22Rv1 (cell line): ENCODE data around the gene CEP128.

Experiments
- H3K27ac ChIP-seq: fragments of 450-650 bp; 2 replicates; pipeline ENCODE4 v1.5.1; 2017
- ZFX ChIP-seq: fragments of 450-650 bp; IDR thresholded peaks from 2 replicates; pipeline ENCODE4 v1.6.1; 2017; ENCODE audit warnings: antibody characterized with exemption, borderline replicate concordance
- TF ChIP-seq, protein P1 (sequence below): fragments of 450-650 bp; IDR thresholded peaks from 2 replicates; pipeline ENCODE4 v1.5.1; 2017; ENCODE audit warnings: mild to moderate bottlenecking

The CEP128 gene

GRCh38 chr14:80780500-80780899 is 161.0 kb downstream of the CEP128 start:
- H3K27ac ChIP-seq, result no peak overlapping the region
- TF ChIP-seq, protein P1, sequence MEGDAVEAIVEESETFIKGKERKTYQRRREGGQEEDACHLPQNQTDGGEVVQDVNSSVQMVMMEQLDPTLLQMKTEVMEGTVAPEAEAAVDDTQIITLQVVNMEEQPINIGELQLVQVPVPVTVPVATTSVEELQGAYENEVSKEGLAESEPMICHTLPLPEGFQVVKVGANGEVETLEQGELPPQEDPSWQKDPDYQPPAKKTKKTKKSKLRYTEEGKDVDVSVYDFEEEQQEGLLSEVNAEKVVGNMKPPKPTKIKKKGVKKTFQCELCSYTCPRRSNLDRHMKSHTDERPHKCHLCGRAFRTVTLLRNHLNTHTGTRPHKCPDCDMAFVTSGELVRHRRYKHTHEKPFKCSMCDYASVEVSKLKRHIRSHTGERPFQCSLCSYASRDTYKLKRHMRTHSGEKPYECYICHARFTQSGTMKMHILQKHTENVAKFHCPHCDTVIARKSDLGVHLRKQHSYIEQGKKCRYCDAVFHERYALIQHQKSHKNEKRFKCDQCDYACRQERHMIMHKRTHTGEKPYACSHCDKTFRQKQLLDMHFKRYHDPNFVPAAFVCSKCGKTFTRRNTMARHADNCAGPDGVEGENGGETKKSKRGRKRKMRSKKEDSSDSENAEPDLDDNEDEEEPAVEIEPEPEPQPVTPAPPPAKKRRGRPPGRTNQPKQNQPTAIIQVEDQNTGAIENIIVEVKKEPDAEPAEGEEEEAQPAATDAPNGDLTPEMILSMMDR, result no peak
- TF ChIP-seq ZFX, result no peak

DNA sequence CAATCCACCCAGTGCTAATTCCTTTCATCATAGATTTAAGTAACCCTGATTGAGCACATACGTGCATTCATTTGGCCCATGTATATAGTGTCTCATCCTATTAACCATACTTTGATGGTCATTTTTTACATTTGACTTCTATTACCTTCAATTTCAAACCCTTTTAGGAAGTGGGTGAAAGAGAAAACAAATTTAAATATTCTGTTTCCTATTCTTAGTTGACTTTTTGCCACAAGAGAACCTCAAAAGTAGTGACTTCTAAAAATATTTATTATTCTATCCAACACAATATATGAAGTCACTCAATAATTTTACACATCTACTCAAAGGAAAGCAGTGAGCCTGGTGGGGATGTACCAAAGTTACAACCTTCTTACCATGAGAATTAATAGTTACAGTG is 164.9 kb downstream of the CEP128 start:
- TF ChIP-seq, protein P1, result no peak
- no peak overlapping the region for H3K27ac ChIP-seq

GRCh38 chr14:80776186-80776585 is 165.4 kb downstream of the CEP128 start:
- TF ChIP-seq ZFX, result no peak
- TF ChIP-seq, protein P1, result no peak
- H3K27ac ChIP-seq, result no peak overlapping the region

GRCh38 chr14:80772504-80772903 is 169.0 kb downstream of the CEP128 start:
- no peak overlapping the region for H3K27ac ChIP-seq
- TF ChIP-seq ZFX, result no peak
- TF ChIP-seq, protein P1, result no peak

GRCh38 chr14:80771201-80771600 is 170.3 kb downstream of the CEP128 start:
- no peak overlapping the region for H3K27ac ChIP-seq

GRCh38 chr14:80770114-80770908 is 171.2 kb downstream of the CEP128 start:
- no peak for TF ChIP-seq ZFX
- TF ChIP-seq, protein P1, result no peak
- H3K27ac ChIP-seq, result no peak overlapping the region

More at GRCh38 chr14:80771201-80771600, 170.3 kb downstream of the CEP128 start:
- TF ChIP-seq ZFX, result no peak
- TF ChIP-seq, protein P1, result no peak

- no peak overlapping the region for H3K27ac ChIP-seq
- TF ChIP-seq, protein P1, result no peak
- TF ChIP-seq ZFX, result no peak
Observed at GRCh38 chr14:80768646-80769045, 172.9 kb downstream of the CEP128 start.
